ENCODE measurements around the gene SRD5A2.
"Not testable (repeated sequence)": the region's sequence is repeated elsewhere in the genome, so short reads cannot be mapped to it uniquely, and the experiment has no call there.

- TF ChIP-seq CTCF, POLR2A (IDR thresholded peaks at IDR 0.05): not testable (repeated sequence)
Observed at GRCh38 chr2:31496451-31496874, 84.3 kb downstream of the SRD5A2 start.
